Lower lobe of right lung (tissue), 2 donors: ENCODE measurements around the gene CDC14B. TPM values are rescaled to one million over a fixed set of nuclear protein-coding genes. Genes with fewer than 3 reads are reported as not detected.

ENCODE experiments used
- ATAC-seq, 2 donors: fragments of 200-7000 bp; cut with Tn5 transposase; one replicate each; pipeline ENCODE4 v1.9.1; 2020 to 2022; ENCODE audit warnings: mild to moderate bottlenecking in 2 of 2, moderate library complexity in 2 of 2
- DNase-seq: peaks from one replicate; pipeline ENCODE4 v3.0.0-alpha.2; 2020
- H3K27ac ChIP-seq: fragments of 200-600 bp; one replicate; pipeline ENCODE4 v1.8.0; 2022
- H3K27me3 ChIP-seq: fragments of 200-600 bp; one replicate; pipeline ENCODE4 v1.8.0; 2022; ENCODE audit warnings: low read depth
- H3K36me3 ChIP-seq: fragments of 200-600 bp; one replicate; pipeline ENCODE4 v1.8.0; 2022; ENCODE audit warnings: mild to moderate bottlenecking
- H3K4me1 ChIP-seq: fragments of 200-600 bp; one replicate; pipeline ENCODE4 v1.8.0; 2022
- H3K4me3 ChIP-seq: fragments of 200-600 bp; one replicate; pipeline ENCODE4 v1.8.0; 2022; ENCODE audit warnings: mild to moderate bottlenecking
- H3K9me3 ChIP-seq: fragments of 200-600 bp; one replicate; pipeline ENCODE4 v1.8.0; 2022
- CTCF ChIP-seq: fragments of 200-600 bp; IDR thresholded peaks from one replicate; pipeline ENCODE4 v1.8.0; 2022; ENCODE audit warnings: antibody characterized with exemption, mild to moderate bottlenecking
- intact Hi-C: fragments of 100-400 bp; cut with DNase I; formaldehyde crosslinking; loops from one replicate; pipeline ENCODE4 v1.11.0; 2022
- total RNA-seq: library from RNA; stranded (reverse); fragmentation: NEBNext Ultra II Directional; extraction: Animal tissue kit (Norgen Biotek cat#: 25700); gene quantifications from one replicate; pipeline ENCODE4 v1.2.1, GENCODE V29; 2021
- donor health status: DM: no; HTN: yes; CAD: no; lungs with severe emphysema.

Gene CDC14B
- total RNA-seq, 1 donor from 2014 or later: 16.0 TPM

DNA sequence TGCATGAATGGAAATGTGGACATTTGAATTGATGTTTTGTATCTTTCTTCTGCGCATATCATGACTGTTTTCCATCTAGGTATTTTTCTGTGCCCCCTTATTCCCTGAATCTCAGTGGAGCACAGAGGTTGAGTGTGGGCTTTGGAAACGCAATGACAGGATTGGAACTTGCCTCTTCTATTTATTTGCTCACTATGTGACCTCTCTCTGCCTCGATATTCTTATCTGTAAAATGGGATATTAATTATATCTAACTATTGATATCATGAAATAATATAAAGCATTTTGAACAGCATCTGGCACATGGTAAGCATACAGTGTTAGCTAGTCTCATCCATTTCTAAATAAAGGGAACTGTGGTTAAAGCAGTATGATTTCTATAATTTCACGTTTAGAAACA lies 143.6 kb downstream of the CDC14B start:
- no peak for ATAC-seq
- H3K27me3 ChIP-seq: no peaks in the 10 kb centered on the region
- DNase-seq: no peak
- H3K4me1 ChIP-seq: no peaks in the 10 kb centered on the region
- peaks cover 31% of the 10 kb centered on the region for H3K36me3 ChIP-seq
- H3K9me3 ChIP-seq: no peaks in the 10 kb centered on the region
- H3K4me3 ChIP-seq: no peak overlapping the region
- H3K27ac ChIP-seq: no peak overlapping the region
- intact Hi-C loops: no loop called here
- TF ChIP-seq CTCF: no peak

- H3K27me3 ChIP-seq: no peaks in the 10 kb centered on the region
- peaks cover 54% of the 10 kb centered on the region for H3K36me3 ChIP-seq
Observed at GRCh38 chr9:96467784-96468183, 151.9 kb downstream of the CDC14B start.

DNA sequence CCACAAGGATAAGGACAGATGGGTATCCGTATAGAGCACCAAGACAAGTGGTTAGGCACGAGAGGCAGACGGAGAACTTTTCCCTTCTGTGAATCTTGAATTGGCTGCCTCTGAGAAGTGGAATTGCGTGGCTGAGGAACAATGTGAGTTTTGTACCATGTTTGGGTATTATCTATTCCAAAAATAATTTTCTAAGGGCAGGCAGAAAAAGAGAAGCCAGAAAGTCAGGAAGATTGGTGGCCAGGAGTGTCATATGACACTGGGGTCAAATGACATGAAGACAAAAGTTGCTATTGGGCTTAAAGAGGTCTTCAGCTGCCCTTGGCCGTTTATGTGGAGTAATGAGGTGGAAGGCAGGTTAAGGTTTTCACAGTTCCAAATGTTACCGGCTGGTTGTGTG lies 155.2 kb downstream of the CDC14B start:
- no peaks in the 10 kb centered on the region for H3K4me1 ChIP-seq
- ATAC-seq (no peak), DNase-seq (no peak)
- intact Hi-C loops: no loop called here
- no peaks in the 10 kb centered on the region for H3K27me3 ChIP-seq
- H3K9me3 ChIP-seq: no peaks in the 10 kb centered on the region
- H3K36me3 ChIP-seq: peaks cover 26% of the 10 kb centered on the region
- TF ChIP-seq CTCF: no peak
- H3K27ac ChIP-seq: no peak overlapping the region
- H3K4me3 ChIP-seq: no peak overlapping the region

More at GRCh38 chr9:96467784-96468183, 151.9 kb downstream of the CDC14B start:
- Histone ChIP-seq H3K9me3 (no peaks in the 10 kb centered on the region), H3K4me3 (no peak overlapping the region), H3K4me1 (no peaks in the 10 kb centered on the region), H3K27ac (no peak overlapping the region)
- ATAC-seq (peak; percentile 87 to 96), DNase-seq (peak; percentile 55)
- no peak for TF ChIP-seq CTCF
- intact Hi-C loops: no loop called here

DNA sequence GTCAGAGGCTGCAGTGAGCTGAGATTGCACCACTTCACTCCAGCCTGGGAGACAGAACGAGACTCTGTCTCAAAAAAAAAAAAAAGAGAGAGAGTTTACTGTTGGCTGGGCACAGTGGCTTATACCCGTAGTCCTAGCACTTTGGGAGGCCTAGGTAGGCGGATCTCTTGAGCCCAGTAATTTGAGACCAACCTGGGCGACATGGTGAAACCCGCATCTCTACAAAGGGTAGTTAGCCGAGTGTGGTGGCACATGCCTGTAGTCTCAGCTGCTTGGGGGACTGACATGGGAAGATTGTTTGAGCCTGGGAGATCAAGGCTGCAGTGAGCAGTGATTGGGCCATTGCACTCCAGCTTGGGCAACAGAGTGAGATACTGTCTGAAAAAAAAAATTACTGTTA lies 157.1 kb downstream of the CDC14B start:
- no peak overlapping the region for H3K27ac ChIP-seq
- H3K36me3 ChIP-seq: peaks cover 20% of the 10 kb centered on the region
- no peak for TF ChIP-seq CTCF
- no peak for DNase-seq
- no peaks in the 10 kb centered on the region for H3K4me1 ChIP-seq
- ATAC-seq: no peak
- intact Hi-C loops: no loop called here
- H3K9me3 ChIP-seq: no peaks in the 10 kb centered on the region
- no peaks in the 10 kb centered on the region for H3K27me3 ChIP-seq
- no peak overlapping the region for H3K4me3 ChIP-seq

DNA sequence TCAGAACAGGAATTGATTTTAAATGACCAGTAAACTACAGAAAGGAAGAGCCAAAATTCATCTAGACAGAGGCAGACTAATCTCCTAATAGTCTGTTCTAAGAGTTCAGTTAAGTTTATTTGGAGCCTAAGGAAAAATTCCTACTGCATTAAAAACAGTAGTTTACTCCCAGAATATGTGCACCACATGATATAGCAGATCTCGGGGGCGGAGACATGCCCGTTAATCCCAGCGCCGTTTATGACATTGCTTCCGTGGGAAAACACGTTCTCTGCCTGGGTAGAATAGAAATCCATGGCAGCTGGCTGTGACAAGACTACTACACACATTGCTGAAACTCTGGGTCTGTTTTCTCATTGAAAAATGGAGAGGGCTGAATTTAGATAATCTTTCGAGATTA lies 158.3 kb downstream of the CDC14B start:
- no peaks in the 10 kb centered on the region for H3K4me1 ChIP-seq
- H3K9me3 ChIP-seq: no peaks in the 10 kb centered on the region
- DNase-seq: no peak
- ATAC-seq: no peak
- no peaks in the 10 kb centered on the region for H3K27me3 ChIP-seq
- no peak for TF ChIP-seq CTCF
- H3K36me3 ChIP-seq: peaks cover 11% of the 10 kb centered on the region
- no peak overlapping the region for H3K4me3 ChIP-seq
- intact Hi-C loops: no loop called here
- H3K27ac ChIP-seq: no peak overlapping the region

DNA sequence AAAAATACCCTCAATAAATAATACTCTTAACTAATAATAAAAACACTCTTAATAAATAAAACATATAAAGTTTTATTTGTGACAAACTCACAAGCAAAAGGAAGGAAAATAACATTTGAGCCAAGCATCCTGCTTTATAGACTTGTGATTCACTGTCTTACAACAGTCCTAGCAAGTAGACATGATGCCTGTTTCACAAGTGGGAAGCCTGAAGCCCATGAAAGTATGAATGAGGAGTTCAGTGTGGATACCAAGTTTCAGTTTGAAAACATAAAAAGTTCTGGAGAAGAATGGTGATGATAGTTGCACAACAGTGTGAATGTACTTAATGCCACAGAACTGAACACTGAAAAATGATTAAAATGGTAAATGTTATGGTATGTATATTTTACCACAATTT lies 158.8 kb downstream of the CDC14B start:
- H3K27me3 ChIP-seq: no peaks in the 10 kb centered on the region
- no peak overlapping the region for H3K27ac ChIP-seq
- intact Hi-C loops: no loop called here
- H3K36me3 ChIP-seq: peaks cover 7% of the 10 kb centered on the region
- no peak for TF ChIP-seq CTCF
- ATAC-seq (no peak), DNase-seq (no peak)
- H3K9me3 ChIP-seq: no peaks in the 10 kb centered on the region
- no peak overlapping the region for H3K4me3 ChIP-seq
- H3K4me1 ChIP-seq: no peaks in the 10 kb centered on the region
